Measurements from ENCODE around the gene CSRNP2. TPM values are rescaled to one million over a fixed set of nuclear protein-coding genes. Genes with fewer than 3 reads are reported as not detected.

CSRNP2 gene
- total and polyA plus RNA-seq, 9 donors, result 16.1 to 32.2 (median 23.5) TPM

GRCh38 chr12:51090705-51091229, 7.4 kb upstream of the CSRNP2 start:
- intact Hi-C loops (cut with DNase I), result loop anchor here in 1 of 4 donors (10.0 kb wide), 1 partner anchor 114 kb away; no protein-coding TSS in a partner anchor
- DNase-seq, result no peak
- no peaks in the 10 kb centered on the region for H3K36me3 ChIP-seq
- H3K4me3 ChIP-seq, result no peak overlapping the region
- no peaks in the 10 kb centered on the region for H3K9me3 ChIP-seq
- WGBS, 3 donors, result 96 to 97% (median 97%) methylated on average over 10 of the region's 10 CpGs
- no peak overlapping the region for H3K27ac ChIP-seq
- H3K4me1 ChIP-seq (ENCODE audit: insufficient read depth), result no peaks in the 10 kb centered on the region
- TF ChIP-seq POLR2A (IDR thresholded peaks at IDR 0.05) (no peak), CTCF (IDR thresholded peaks at IDR 0.05) (no peak)
- H3K27me3 ChIP-seq, result no peaks in the 10 kb centered on the region

GRCh38 chr12:51087818-51088217, 4.4 kb upstream of the CSRNP2 start:
- TF ChIP-seq POLR2A (IDR thresholded peaks at IDR 0.05) (no peak), EP300 (IDR thresholded peaks at IDR 0.05) (no peak), CTCF (IDR thresholded peaks at IDR 0.05) (no peak)
- intact Hi-C loops (cut with DNase I), result no loop called here
- 91 to 95% (median 94%) methylated on average over 3 of the region's 3 CpGs for WGBS, 3 donors

GRCh38 chr12:51086933-51087332, 3.5 kb upstream of the CSRNP2 start:
- peaks cover 2% of the 10 kb centered on the region for H3K4me1 ChIP-seq (ENCODE audit: insufficient read depth)
- H3K27me3 ChIP-seq, result no peaks in the 10 kb centered on the region
- no peaks in the 10 kb centered on the region for H3K36me3 ChIP-seq
- H3K9me3 ChIP-seq, result no peaks in the 10 kb centered on the region
- intact Hi-C loops (cut with DNase I), result no loop called here
- no peak overlapping the region for H3K27ac ChIP-seq
- WGBS, 3 donors, result 82 to 87% (median 84%) methylated on average over 10 of the region's 10 CpGs
- TF ChIP-seq POLR2A (IDR thresholded peaks at IDR 0.05) (no peak), EP300 (IDR thresholded peaks at IDR 0.05) (no peak), CTCF (IDR thresholded peaks at IDR 0.05) (no peak)
- no peak overlapping the region for H3K4me3 ChIP-seq
- DNase-seq, result no peak

More at GRCh38 chr12:51087818-51088217, 4.4 kb upstream of the CSRNP2 start:
- Histone ChIP-seq H3K27me3 (no peaks in the 10 kb centered on the region), H3K9me3 (no peaks in the 10 kb centered on the region), H3K4me3 (no peak overlapping the region), H3K27ac (no peak overlapping the region), H3K4me1 (ENCODE audit: insufficient read depth) (no peaks in the 10 kb centered on the region), H3K36me3 (no peaks in the 10 kb centered on the region)
- DNase-seq, result no peak

- no peaks in the 10 kb centered on the region for H3K27me3 ChIP-seq
- no peaks in the 10 kb centered on the region for H3K9me3 ChIP-seq
- intact Hi-C loops (cut with DNase I), result no loop called here
- no peak for DNase-seq
- peaks cover 2% of the 10 kb centered on the region for H3K4me1 ChIP-seq (ENCODE audit: insufficient read depth)
- no peaks in the 10 kb centered on the region for H3K36me3 ChIP-seq
- TF ChIP-seq CTCF (IDR thresholded peaks at IDR 0.05) (no peak), EP300 (IDR thresholded peaks at IDR 0.05) (no peak), POLR2A (IDR thresholded peaks at IDR 0.05) (no peak)
- WGBS, 3 donors, result 85 to 88% (median 85%) methylated on average over 3 of the region's 3 CpGs
- H3K4me3 ChIP-seq, result no peak overlapping the region
- no peak overlapping the region for H3K27ac ChIP-seq
These were observed 2.4 kb upstream of the CSRNP2 start for GRCh38 chr12:51085757-51086156.
